DND-41 (cell line): Measurements from ENCODE around the gene RSL24D1.

Experiments used
- ATAC-seq: fragments of 200-7000 bp; cut with Tn5 transposase; 3 replicates; pipeline ENCODE4 v1.9.1; 2021; ENCODE audit warnings: low read depth; ENCODE audit not compliant: insufficient read depth
- DNase-seq: peaks from one replicate; pipeline ENCODE4 v3.0.0-alpha.2; 2020
- H2AFZ ChIP-seq: 2 replicates; pipeline ENCODE4 v1.6.0; 2012; ENCODE audit warnings: low read depth, low read length
- H3K27ac ChIP-seq: 2 replicates; pipeline ENCODE4 v1.5.1; 2012; ENCODE audit warnings: low read length, inconsistent platforms
- H3K27me3 ChIP-seq: fragments of 200-600 bp; sonication (generic); 2 replicates; pipeline ENCODE4 v1.6.0; 2012; ENCODE audit warnings: low read length, mild to moderate bottlenecking, inconsistent platforms; ENCODE audit not compliant: insufficient read depth, poor library complexity
- H3K36me3 ChIP-seq: 2 replicates; pipeline ENCODE4 v1.5.1; 2012; ENCODE audit warnings: low read length, inconsistent platforms; ENCODE audit not compliant: insufficient read depth
- H3K4me1 ChIP-seq: 2 replicates; pipeline ENCODE4 v1.5.1; 2012; ENCODE audit warnings: mild to moderate bottlenecking, low read length; ENCODE audit not compliant: insufficient read depth
- H3K4me2 ChIP-seq: 2 replicates; pipeline ENCODE4 v1.6.0; 2012; ENCODE audit warnings: mild to moderate bottlenecking, moderate library complexity, low read length, inconsistent platforms; ENCODE audit not compliant: insufficient read depth
- H3K4me3 ChIP-seq, 2 experiments: fragments of 200-600 bp in 1 of 2; shearing (Covaris generic) in 1 of 2; 2 replicates each; pipeline ENCODE4 v1.5.1; 2012 to 2016; ENCODE audit warnings: inconsistent platforms in 2 of 2, low read length in 2 of 2, mild to moderate bottlenecking in 2 of 2, low read depth in 1 of 2, moderate library complexity in 1 of 2
- H3K79me2 ChIP-seq: 2 replicates; pipeline ENCODE4 v1.6.0; 2012; ENCODE audit warnings: low read length, inconsistent platforms; ENCODE audit not compliant: insufficient read depth
- H3K9ac ChIP-seq: 2 replicates; pipeline ENCODE4 v1.6.0; 2012; ENCODE audit warnings: low read depth, mild to moderate bottlenecking, inconsistent platforms, low read length, moderate library complexity
- H3K9me3 ChIP-seq: 2 replicates; pipeline ENCODE4 v1.5.1; 2012; ENCODE audit warnings: low read length, moderate library complexity, mild to moderate bottlenecking, inconsistent platforms; ENCODE audit not compliant: insufficient read depth, severe bottlenecking
- H4K20me1 ChIP-seq: 2 replicates; pipeline ENCODE4 v1.6.0; 2012; ENCODE audit warnings: low read length; ENCODE audit not compliant: insufficient read depth
- CTCF ChIP-seq: IDR thresholded peaks from 2 replicates; pipeline ENCODE4 v1.5.1; 2012; ENCODE audit warnings: borderline replicate concordance, low read length, moderate library complexity, mild to moderate bottlenecking; ENCODE audit not compliant: poor library complexity, severe bottlenecking; ENCODE audit errors: extremely low read depth
- EZH2 ChIP-seq: IDR thresholded peaks from 3 replicates; pipeline ENCODE4 v1.6.1; 2012; ENCODE audit warnings: borderline replicate concordance, low read depth, mild to moderate bottlenecking, moderate library complexity, low read length, inconsistent platforms; ENCODE audit not compliant: severe bottlenecking

Gene RSL24D1

DNA sequence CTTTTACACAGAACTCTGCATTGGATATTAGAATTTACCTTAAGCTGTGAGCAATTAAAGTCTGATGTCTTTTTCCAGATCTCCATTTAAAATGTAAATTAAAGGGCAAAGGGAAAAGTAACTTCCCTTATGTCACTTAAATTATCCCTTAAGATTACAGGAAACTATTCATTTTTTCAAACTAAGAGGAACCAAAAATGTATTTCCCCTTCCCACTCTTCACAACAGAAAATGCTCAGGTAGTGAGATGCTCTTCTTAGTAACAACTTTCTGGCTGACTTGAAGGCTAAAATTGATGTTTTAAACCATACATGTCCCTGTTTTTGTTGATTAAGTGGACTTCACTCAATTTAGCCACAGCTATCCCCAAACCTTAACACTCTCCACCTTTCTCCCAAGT, 17.6 kb downstream of the RSL24D1 start:
- Histone ChIP-seq H3K9ac (no peak overlapping the region), H2AFZ (no peak overlapping the region), H3K27me3 (no peaks in the 10 kb centered on the region), H3K4me2 (no peak overlapping the region), H3K27ac (no peak overlapping the region), H3K79me2 (peaks cover 1% of the 10 kb centered on the region; the same call in 1 of the 2 replicates), H3K4me3 (no peak overlapping the region), H4K20me1 (peaks cover 7% of the 10 kb centered on the region; the same call in 1 of the 2 replicates), H3K4me1 (no peaks in the 10 kb centered on the region), H3K36me3 (peaks cover 55% of the 10 kb centered on the region), H3K9me3 (no peaks in the 10 kb centered on the region)
- ATAC-seq (no peak), DNase-seq (no peak)
- TF ChIP-seq EZH2 (no peak), CTCF (no peak)

GRCh38 chr15:55170361-55170760, 26.4 kb downstream of the RSL24D1 start:
- TF ChIP-seq EZH2: no peak
- TF ChIP-seq CTCF: no peak
- Histone ChIP-seq H2AFZ (no peak overlapping the region), H3K9me3 (no peaks in the 10 kb centered on the region), H3K4me2 (no peak overlapping the region), H3K4me1 (no peaks in the 10 kb centered on the region), H4K20me1 (no peaks in the 10 kb centered on the region), H3K4me3 (no peak overlapping the region), H3K27me3 (no peaks in the 10 kb centered on the region), H3K36me3 (no peaks in the 10 kb centered on the region; the same call in 1 of the 2 replicates), H3K9ac (no peak overlapping the region), H3K27ac (no peak overlapping the region), H3K79me2 (no peaks in the 10 kb centered on the region)
- no peak for ATAC-seq
- DNase-seq: no peak

- no peak overlapping the region for H2AFZ ChIP-seq
- H3K9me3 ChIP-seq: no peaks in the 10 kb centered on the region
- H3K9ac ChIP-seq: no peak overlapping the region
- ATAC-seq (peak; percentile 92), DNase-seq (peak; percentile 64)
- no peaks in the 10 kb centered on the region for H3K4me1 ChIP-seq
- no peak overlapping the region for H3K27ac ChIP-seq
- no peaks in the 10 kb centered on the region for H3K36me3 ChIP-seq
- no peaks in the 10 kb centered on the region for H3K79me2 ChIP-seq
- H3K4me3 ChIP-seq: no peak overlapping the region
- H3K4me2 ChIP-seq: no peak overlapping the region
- H4K20me1 ChIP-seq: no peaks in the 10 kb centered on the region
- no peak for TF ChIP-seq EZH2
- peak; percentile 82 for TF ChIP-seq CTCF
- H3K27me3 ChIP-seq: no peaks in the 10 kb centered on the region
These were observed 28.3 kb downstream of the RSL24D1 start for GRCh38 chr15:55168350-55168974.
